IPS-20b (cell line): Measurements from ENCODE around the gene ABHD12.

Experiments
- H3K27ac ChIP-seq: one replicate; pipeline ENCODE4 v1.5.1; 2013; ENCODE audit warnings: low read length
- H3K27me3 ChIP-seq: 2 replicates; pipeline ENCODE4 v1.6.1; 2013; ENCODE audit warnings: mild to moderate bottlenecking, low read length, inconsistent platforms; ENCODE audit not compliant: insufficient read depth
- H3K36me3 ChIP-seq: 2 replicates; pipeline ENCODE4 v1.6.1; 2013; ENCODE audit warnings: low read depth, mild to moderate bottlenecking, inconsistent platforms, low read length, moderate library complexity; ENCODE audit not compliant: insufficient read depth
- H3K4me1 ChIP-seq: 2 replicates; pipeline ENCODE4 v1.6.1; 2013; ENCODE audit warnings: mild to moderate bottlenecking, control low read depth, inconsistent platforms, low read length, moderate library complexity; ENCODE audit not compliant: insufficient read depth
- H3K4me3 ChIP-seq: 2 replicates; pipeline ENCODE4 v1.5.1; 2013; ENCODE audit warnings: mild to moderate bottlenecking, low read length, inconsistent platforms
- H3K9ac ChIP-seq: 2 replicates; pipeline ENCODE4 v1.6.1; 2013; ENCODE audit warnings: low read depth, mild to moderate bottlenecking, inconsistent platforms, low read length, moderate library complexity
- H3K9me3 ChIP-seq: 2 replicates; pipeline ENCODE4 v1.6.1; 2013; ENCODE audit warnings: mild to moderate bottlenecking, low read depth, low read length, inconsistent platforms; ENCODE audit not compliant: insufficient read depth

ABHD12 gene

DNA sequence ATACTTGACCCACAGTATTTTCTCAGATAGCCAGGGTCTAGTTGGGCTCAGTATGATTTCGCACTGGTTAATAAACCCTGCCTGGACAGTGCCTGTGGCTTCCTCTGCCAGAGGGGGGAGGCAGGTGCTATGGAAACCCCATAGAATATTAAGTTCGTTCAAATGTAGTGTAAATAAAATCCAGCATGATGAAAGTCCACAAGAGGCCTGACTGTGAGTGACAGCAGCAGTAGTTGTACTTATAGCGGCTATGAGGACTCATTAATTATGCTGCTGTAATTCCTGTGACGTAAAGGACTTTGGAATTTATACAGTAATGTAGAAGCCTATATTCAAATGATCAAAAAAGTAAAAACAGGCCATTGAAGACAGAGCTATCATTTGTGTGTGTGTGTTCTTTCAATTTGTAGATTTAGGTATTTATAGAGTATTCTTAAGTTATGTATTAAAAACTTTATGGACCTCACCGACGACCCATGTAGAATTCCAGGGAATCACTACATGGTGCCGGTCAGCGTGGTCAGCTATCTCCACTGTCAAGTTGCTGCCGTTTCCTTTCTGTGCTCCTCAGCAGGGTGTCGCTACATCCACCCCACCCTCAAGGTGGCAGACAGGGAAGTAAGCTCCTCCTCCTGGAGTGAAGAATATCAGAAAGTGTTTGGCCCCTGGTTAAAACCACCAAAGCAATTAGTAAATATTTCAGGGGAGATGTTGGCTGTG, 132.7 kb downstream of the ABHD12 start:
- no peaks in the 10 kb centered on the region; the same call in 1 of the 2 replicates for H3K4me1 ChIP-seq
- no peak overlapping the region for H3K4me3 ChIP-seq
- no peak overlapping the region for H3K27ac ChIP-seq
- peaks cover 34% of the 10 kb centered on the region for H3K36me3 ChIP-seq
- no peaks in the 10 kb centered on the region for H3K27me3 ChIP-seq
- H3K9me3 ChIP-seq = no peaks in the 10 kb centered on the region
- H3K9ac ChIP-seq = no peak overlapping the region

DNA sequence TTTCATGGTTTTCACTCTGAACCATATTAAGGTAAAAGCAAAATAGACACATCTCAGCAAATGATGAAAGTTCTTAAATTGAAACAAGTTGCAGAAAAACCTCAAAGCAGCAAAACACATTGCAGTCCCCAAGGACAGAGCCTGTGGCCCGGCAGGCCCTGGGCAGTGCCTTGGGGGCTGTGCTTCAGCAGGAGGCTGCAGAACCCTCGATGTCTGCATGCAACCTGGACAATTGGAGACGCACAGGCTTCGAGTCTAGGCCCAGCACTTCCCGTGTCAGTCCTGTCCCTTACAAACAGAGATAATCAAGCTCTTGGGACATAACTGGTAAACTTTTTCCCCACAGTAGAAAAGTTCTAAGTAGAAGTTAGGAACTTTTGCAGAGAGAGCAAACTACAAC, 133.5 kb downstream of the ABHD12 start:
- Histone ChIP-seq H3K27me3 (no peaks in the 10 kb centered on the region), H3K9ac (no peak overlapping the region), H3K4me3 (no peak overlapping the region), H3K36me3 (peaks cover 39% of the 10 kb centered on the region), H3K4me1 (no peaks in the 10 kb centered on the region; the same call in 1 of the 2 replicates), H3K9me3 (no peaks in the 10 kb centered on the region), H3K27ac (no peak overlapping the region)

DNA sequence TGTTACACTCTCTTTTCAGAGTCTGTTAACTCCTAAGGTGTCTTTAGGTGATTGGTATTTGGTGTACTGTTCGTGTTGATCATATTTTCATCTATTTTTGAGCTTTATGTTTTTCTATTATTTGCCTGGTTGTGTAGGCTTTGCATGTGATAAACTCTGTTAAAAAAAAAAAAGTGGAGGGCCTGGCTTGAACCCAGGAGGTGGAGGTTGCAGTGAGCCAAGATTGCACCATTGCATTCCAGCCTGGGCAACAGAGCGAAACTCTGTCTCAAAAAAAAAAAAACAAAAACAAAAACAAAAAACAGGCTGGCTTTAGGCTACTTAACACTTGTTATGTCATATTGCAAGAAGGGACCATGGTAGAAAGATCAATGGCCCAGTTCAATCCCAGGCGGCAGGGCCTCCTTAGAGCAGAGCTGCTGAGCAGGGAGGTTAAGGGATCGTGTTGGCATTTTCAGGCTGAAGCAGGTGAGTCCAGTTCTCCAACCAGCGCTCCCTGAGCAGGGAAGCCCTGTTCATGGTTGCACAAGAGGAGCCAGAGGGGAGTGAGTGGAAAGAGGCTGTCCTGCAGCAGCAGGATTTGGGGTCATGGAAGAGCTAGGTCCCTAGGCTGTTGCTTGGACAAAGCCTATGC, 134.3 kb downstream of the ABHD12 start:
- Histone ChIP-seq H3K4me3 (no peak overlapping the region), H3K27ac (no peak overlapping the region), H3K9me3 (no peaks in the 10 kb centered on the region), H3K9ac (no peak overlapping the region), H3K4me1 (no peaks in the 10 kb centered on the region; the same call in 1 of the 2 replicates), H3K36me3 (peaks cover 39% of the 10 kb centered on the region), H3K27me3 (no peaks in the 10 kb centered on the region)

DNA sequence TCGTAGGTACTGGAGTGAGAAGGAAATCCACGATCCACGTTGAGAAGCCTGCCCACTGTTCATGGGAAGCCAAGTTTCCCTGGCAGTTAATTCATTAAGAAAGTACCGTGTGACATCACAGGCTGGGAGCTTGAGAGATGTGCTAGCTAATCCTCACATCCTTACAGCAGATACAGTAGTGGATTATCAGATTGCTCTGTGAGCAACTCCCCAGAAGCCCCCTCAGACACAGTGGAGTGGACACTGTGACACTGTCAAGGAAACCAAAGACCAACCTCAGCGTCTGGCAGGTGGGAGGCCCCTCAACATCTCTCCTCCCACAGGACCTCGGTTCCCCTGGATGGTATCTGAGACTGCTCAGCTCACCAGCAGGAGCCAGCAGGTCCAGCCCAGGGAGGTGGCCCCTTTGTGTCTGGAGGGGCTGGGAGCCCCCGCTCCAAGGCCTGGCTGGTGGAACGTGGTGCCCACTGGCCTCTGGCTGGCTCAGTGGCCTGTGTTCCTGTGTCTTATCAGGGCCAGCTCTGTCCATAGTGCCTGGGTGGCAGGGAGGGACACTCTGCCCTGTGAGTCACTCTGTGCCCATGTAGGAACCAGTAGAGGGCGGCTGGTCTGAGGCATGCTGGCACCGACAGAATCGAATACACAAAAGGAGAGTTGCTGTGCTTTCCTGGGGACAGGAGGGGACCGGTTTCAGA, 135.5 kb downstream of the ABHD12 start:
- Histone ChIP-seq H3K27me3 (no peaks in the 10 kb centered on the region), H3K9ac (no peak overlapping the region), H3K4me3 (no peak overlapping the region), H3K4me1 (no peaks in the 10 kb centered on the region; the same call in 1 of the 2 replicates), H3K9me3 (no peaks in the 10 kb centered on the region), H3K27ac (no peak overlapping the region), H3K36me3 (peaks cover 29% of the 10 kb centered on the region)

DNA sequence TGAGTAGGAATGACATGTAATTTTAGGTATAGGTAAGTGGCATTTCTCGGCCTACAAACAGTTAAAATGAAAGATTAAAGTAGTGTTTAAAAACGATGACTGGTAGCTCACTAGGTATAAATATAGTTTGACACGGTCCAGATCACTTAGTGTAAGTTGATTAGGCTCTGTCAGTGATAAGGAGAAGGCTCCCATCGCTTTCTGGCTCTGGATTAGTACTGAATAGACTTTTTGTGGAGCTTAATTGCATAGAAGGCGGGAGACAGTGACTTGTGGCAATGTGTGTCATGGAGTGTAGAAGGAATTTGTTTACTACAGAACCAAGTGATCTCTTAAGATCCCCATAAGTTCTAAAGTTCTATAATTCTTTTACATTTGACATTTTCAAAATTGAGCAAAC, 136.1 kb downstream of the ABHD12 start:
- Histone ChIP-seq H3K9me3 (no peaks in the 10 kb centered on the region), H3K36me3 (peaks cover 24% of the 10 kb centered on the region), H3K27me3 (no peaks in the 10 kb centered on the region), H3K4me1 (peaks cover under 1% of the 10 kb centered on the region; the same call in 1 of the 2 replicates), H3K27ac (no peak overlapping the region), H3K9ac (no peak overlapping the region), H3K4me3 (no peak overlapping the region)

DNA sequence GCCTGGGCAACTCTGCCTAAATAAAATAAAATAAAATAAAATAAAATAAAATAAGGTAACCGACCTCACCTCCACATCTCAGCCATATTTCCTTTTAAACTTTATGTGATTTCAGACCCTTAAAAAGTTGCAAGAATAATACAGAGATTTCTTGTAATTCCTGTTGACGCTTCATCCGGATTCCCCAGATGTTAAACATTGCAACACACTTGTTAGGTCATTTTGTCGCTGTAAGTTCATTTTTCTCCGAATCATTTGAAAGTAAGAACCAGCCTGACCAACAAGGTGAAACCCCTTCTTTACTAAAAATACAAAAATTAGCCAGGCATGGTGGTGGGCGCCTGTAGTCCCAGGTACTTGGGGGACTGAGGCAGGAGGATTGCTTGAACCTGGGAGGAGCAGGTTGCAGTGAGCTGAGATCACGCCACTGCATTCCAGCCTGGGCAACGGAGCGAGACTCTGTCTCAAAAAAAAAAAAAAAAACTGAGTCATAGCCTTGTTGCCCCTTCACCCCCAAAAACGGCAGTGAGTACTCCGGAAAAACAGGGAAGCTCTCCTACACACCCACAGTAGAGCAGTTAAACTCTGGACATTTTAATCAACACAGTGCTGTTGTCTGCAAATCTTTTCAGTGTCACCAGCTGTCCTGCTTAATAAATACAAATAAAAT, 136.9 kb downstream of the ABHD12 start:
- Histone ChIP-seq H3K27me3 (no peaks in the 10 kb centered on the region), H3K4me1 (peaks cover 3% of the 10 kb centered on the region; the same call in 1 of the 2 replicates), H3K4me3 (no peak overlapping the region), H3K36me3 (peaks cover 15% of the 10 kb centered on the region; the same call in 1 of the 2 replicates), H3K27ac (no peak overlapping the region), H3K9ac (no peak overlapping the region), H3K9me3 (no peaks in the 10 kb centered on the region)

DNA sequence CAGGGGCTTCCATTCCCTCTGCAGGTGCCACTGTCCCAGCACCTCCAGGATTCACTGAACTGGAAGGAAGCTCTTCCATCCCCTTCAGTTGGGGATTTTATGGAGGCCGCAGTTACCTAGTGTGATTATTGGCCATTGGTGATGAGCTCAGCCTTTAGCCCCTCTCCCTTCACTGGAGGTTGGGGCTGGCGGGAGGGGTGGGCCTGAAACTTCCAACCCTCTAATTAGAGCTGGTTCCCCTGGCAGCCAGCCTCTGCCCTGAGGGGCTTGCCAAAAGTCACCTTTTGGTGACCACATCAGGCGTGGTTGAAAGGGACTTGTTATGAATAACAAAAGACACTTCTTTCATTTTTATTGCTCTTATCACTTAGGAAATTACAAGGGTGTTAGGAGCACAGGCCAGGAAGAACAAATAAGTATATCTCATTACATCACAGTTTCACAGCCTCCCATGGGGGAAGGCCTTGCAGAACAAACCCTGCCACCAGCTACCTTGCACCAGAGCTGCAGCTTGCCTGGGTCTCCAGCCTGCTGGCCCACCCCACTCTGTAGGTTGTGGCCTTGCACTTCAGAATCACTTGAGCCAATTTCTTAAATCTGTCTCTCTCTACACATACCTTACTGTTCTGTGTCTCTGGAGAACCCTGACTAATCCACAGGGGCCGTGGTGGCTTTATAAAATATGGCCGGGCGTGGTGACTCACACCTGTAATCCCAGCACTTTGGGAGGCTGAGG, 137.8 kb downstream of the ABHD12 start:
- peaks cover 15% of the 10 kb centered on the region; the same call in 1 of the 2 replicates for H3K36me3 ChIP-seq
- H3K27me3 ChIP-seq = no peaks in the 10 kb centered on the region
- no peak overlapping the region for H3K4me3 ChIP-seq
- no peak overlapping the region for H3K27ac ChIP-seq
- H3K9me3 ChIP-seq = no peaks in the 10 kb centered on the region
- H3K4me1 ChIP-seq = peaks cover 3% of the 10 kb centered on the region; the same call in 1 of the 2 replicates
- no peak overlapping the region for H3K9ac ChIP-seq

DNA sequence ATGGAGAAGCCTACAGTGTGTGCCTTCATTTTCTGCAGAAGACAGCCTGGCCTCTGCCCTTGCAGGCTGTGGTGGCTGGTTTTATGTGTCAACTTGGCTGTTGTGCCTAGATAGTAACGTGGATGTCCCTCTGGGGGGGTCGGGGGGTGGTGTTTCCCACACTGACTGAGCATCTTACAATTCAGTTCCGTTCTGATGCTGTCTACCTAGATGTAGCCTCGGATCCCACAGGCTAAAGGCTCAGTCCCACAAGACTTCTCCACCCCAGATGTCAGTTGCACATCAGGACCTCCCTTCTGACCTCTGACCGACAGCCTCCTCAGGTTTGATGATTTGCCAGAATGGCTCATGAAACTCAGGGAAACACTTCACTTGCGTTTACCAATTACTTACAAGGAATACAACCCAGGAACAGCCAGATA, 138.4 kb downstream of the ABHD12 start:
- Histone ChIP-seq H3K4me1 (peaks cover 3% of the 10 kb centered on the region; the same call in 1 of the 2 replicates), H3K9ac (no peak overlapping the region), H3K4me3 (no peak overlapping the region), H3K27me3 (peaks cover 2% of the 10 kb centered on the region), H3K9me3 (no peaks in the 10 kb centered on the region), H3K36me3 (peaks cover 15% of the 10 kb centered on the region; the same call in 1 of the 2 replicates), H3K27ac (no peak overlapping the region)

DNA sequence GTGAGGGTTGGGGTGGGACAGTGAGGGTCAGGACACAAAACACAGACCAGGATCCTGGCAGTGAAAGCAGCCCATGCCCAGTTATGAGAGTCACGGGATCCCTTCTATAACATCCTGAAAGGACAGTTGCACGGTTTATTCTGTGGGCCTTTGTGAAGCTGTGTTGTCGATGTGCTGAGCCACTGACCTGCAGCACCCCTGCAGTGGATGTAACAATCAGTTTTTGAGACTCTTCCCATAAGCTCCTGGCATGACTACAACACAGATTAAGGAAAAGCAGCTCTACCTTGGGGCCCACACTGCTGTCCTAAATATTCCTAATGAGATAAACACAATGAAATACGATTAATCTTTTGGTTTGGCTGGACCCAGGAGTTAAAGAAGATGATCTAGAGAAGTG, 139.1 kb downstream of the ABHD12 start:
- Histone ChIP-seq H3K27ac (no peak overlapping the region), H3K9ac (no peak overlapping the region), H3K4me1 (peaks cover 3% of the 10 kb centered on the region; the same call in 1 of the 2 replicates), H3K36me3 (peaks cover 15% of the 10 kb centered on the region; the same call in 1 of the 2 replicates), H3K27me3 (peaks cover 9% of the 10 kb centered on the region), H3K4me3 (no peak overlapping the region), H3K9me3 (no peaks in the 10 kb centered on the region)

DNA sequence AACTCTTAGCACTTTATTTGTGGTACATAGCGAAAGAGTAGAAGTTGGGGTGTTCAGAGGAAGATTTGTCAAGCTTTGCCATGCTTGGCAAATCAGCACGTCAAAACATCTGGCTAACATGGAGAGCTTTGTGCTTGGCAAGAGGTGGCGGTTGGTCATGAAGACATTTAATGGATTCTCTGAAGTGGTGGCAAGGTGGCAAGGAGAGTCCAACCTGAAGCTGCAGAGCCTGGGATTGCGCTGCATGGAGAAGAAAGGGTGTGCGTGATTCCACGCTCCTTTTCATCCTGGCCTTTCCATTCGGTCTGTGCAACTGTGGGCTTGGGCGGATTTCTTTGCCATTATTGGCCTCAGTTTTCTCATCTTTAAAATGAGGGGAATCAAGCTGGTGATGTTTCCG, 139.6 kb downstream of the ABHD12 start:
- Histone ChIP-seq H3K9me3 (no peaks in the 10 kb centered on the region), H3K27ac (no peak overlapping the region), H3K9ac (no peak overlapping the region), H3K27me3 (peaks cover 15% of the 10 kb centered on the region), H3K4me1 (peaks cover 5% of the 10 kb centered on the region; the same call in 1 of the 2 replicates), H3K36me3 (peaks cover 15% of the 10 kb centered on the region; the same call in 1 of the 2 replicates), H3K4me3 (no peak overlapping the region)

DNA sequence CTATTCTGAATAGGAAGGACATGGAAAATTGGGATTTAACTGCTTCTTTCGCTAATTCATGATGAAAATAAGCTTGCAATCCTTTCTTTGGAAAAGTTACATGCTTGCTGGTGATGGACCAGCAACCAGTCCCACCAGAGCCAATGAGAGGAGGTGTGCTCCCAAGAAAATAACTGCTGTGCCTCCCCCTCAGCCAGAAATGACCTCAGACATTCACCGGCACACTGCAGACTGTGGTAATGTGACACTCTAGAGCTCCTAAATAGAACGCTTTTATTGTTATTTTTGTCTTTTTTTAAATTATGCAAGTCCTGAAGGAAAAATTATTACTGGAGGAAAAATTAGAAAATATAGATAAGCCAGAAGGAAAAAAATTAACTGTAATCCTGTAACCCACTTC, 140.1 kb downstream of the ABHD12 start:
- no peak overlapping the region for H3K4me3 ChIP-seq
- H3K27ac ChIP-seq = no peak overlapping the region

More for the DNA sequence above, 140.1 kb downstream of the ABHD12 start:
- H3K27me3 ChIP-seq = peaks cover 17% of the 10 kb centered on the region
- H3K4me1 ChIP-seq = peaks cover 5% of the 10 kb centered on the region; the same call in 1 of the 2 replicates
- no peak overlapping the region for H3K9ac ChIP-seq
- no peaks in the 10 kb centered on the region for H3K9me3 ChIP-seq
- H3K36me3 ChIP-seq = peaks cover 15% of the 10 kb centered on the region; the same call in 1 of the 2 replicates
